Measurements from ENCODE around the gene R3HDM2.

Gene R3HDM2

GRCh38 chr12:57465747-57466505, 35.1 kb upstream of the R3HDM2 start:
- no peak for DNase-seq

- DNase-seq: no peak
These were observed 34.3 kb upstream of the R3HDM2 start for GRCh38 chr12:57465030-57465746.

GRCh38 chr12:57464569-57464968, 33.7 kb upstream of the R3HDM2 start:
- DNase-seq: no peak

GRCh38 chr12:57462912-57463253, 32.0 kb upstream of the R3HDM2 start:
- DNase-seq: no peak

- DNase-seq: peak; percentile 95
These were observed 31.5 kb upstream of the R3HDM2 start for GRCh38 chr12:57462251-57462911.

GRCh38 chr12:57461917-57462250, 31.0 kb upstream of the R3HDM2 start:
- DNase-seq: no peak

GRCh38 chr12:57461276-57461916, 30.6 kb upstream of the R3HDM2 start:
- peak; percentile 73 for DNase-seq

GRCh38 chr12:57460841-57461275, 30.0 kb upstream of the R3HDM2 start:
- no peak for DNase-seq

GRCh38 chr12:57460468-57460784, 29.6 kb upstream of the R3HDM2 start:
- peak; percentile 65 for DNase-seq

- no peak for DNase-seq
These were observed 29.1 kb upstream of the R3HDM2 start, which contains the start of gene GLI1 for GRCh38 chr12:57459750-57460467. Gene GLI1, plus strand, starts transcription at chr12:57459785. Its CDS starts 3,907 bp downstream, at chr12:57463692.

- peak; percentile 96 for DNase-seq
These were observed 28.4 kb upstream of the R3HDM2 start for GRCh38 chr12:57459055-57459749.

- DNase-seq: no peak
These were observed 27.8 kb upstream of the R3HDM2 start for GRCh38 chr12:57458665-57459054.

GRCh38 chr12:57456737-57457490, 26.1 kb upstream of the R3HDM2 start:
- no peak for DNase-seq

- peak; percentile 76 for DNase-seq
These were observed 25.4 kb upstream of the R3HDM2 start for GRCh38 chr12:57456145-57456700.

GRCh38 chr12:57455374-57456144, 24.7 kb upstream of the R3HDM2 start:
- DNase-seq: no peak

GRCh38 chr12:57454566-57455373, 23.9 kb upstream of the R3HDM2 start, which contains the start of gene INHBE:
Gene INHBE, plus strand, starts transcription at chr12:57455307. Its CDS starts 230 bp downstream, at chr12:57455537.
- no peak for DNase-seq

GRCh38 chr12:57454213-57454565, 23.3 kb upstream of the R3HDM2 start:
- no peak for DNase-seq

- peak; percentile 77 for DNase-seq
These were observed 22.2 kb upstream of the R3HDM2 start for GRCh38 chr12:57452937-57453509.
